ENCODE measurements around the gene GALR2.

The GALR2 gene

GRCh38 chr17:76080768-76081287 lies 6.2 kb downstream of the GALR2 start:
- DNase-seq: no peak

- no peak for DNase-seq
Observed at GRCh38 chr17:76081295-76082210, 7.0 kb downstream of the GALR2 start.

DNA sequence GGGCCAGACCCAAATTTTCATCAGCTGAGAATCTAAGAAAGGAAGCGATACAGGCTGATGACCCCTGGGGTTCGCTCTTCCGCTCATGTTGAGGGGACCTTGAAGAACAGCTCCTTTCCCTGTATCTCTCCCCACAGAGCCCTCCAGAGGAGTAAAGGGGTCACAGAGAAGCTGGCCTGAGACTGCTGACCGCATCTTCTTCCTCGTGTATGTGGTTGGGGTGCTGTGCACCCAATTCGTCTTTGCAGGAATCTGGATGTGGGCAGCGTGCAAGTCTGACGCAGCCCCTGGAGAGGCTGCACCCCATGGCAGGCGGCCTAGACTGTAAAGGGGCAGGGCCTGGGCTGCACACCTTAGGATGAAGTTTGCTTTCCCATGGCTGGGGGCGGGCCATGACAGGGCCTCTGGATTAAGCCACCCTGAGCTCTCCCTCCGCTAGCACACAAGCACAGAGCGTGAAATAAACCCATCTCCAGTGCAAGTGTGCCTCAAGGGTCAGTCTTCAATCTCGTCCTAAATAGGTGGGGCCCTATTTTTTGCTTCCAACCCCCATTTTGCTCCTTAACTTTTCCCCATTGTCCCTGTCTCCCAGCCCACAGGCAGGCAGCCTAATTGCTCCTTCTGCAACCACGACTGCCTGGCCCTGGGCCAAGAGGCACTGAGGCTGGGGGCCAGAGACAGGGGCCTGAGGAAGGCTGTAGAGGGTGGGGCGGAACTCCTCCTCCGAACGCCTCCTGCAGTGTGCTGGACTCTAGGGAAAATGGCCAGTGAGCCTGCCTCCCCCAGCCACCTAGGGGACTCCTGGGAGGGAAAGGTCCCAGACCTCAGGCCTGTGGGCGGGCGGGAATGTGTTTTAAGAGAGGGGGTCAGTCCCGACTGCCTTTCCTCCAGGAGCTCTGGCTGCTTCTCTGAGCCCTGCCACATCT lies 8.0 kb downstream of the GALR2 start:
- DNase-seq: no peak

DNA sequence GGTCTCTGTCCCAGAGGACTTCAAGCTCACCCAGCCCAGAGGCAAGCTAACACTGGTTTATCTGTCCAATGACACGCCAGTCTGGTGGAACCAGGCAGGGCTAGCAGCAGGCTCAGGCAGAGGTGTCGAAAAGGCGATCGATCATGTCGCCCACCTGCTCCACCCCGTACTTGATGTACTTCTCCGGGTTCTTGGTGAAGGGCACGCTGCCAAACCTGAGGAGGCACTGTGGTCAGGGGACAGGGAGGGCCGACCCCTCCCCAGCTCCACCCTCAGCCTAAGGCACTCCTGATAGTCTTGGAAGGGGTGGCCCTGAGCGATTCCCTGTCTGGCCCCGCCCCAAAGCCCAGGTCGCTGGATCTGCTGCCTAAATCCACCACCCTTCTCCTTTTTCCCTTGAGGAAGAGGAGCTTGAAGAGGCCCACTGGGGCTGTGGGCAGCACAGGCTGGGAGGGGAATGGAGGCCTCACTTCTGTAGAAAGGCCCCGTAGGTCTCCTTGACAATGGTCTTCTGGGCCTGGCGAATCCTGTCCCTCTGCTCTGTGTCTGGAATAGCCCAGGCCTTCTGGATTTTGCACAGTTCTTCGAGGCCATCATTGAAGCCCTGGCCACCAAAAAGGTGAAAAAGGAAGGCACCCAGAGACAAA lies 9.1 kb downstream of the GALR2 start:
- peak; percentile 42 for DNase-seq

DNA sequence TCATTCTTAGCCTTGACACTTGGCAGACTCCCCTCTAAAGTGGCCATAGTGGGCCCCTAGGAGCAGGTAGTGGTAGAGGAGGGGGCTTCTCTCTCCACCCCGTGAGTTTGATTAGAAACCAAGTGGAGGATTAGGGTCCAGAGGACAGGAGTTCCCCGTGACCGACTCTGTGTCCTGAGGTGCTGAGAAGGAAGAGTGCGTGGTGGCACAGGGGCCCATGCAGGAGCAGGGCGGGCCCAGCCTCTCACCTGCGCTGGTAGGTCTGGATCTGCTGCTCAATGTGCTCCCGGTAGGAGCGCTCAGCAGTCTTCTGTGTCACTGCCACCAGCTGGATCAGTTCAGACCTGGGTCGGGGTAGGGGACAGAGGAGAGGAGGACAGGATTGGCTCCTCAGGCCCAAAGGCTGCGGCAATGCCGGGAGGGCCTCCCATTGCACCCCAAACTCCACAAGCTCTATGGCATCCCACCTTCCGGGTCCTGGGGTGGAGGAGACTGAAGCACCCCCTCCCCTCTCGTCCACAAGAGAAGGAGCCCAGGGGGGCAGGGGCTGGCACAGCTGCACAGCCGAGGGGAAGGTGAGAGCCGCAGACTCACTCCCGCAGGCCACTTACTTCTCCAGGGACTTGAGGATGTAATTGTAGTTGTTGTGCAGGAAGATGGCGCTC lies 10.6 kb downstream of the GALR2 start:
- DNase-seq: no peak

DNA sequence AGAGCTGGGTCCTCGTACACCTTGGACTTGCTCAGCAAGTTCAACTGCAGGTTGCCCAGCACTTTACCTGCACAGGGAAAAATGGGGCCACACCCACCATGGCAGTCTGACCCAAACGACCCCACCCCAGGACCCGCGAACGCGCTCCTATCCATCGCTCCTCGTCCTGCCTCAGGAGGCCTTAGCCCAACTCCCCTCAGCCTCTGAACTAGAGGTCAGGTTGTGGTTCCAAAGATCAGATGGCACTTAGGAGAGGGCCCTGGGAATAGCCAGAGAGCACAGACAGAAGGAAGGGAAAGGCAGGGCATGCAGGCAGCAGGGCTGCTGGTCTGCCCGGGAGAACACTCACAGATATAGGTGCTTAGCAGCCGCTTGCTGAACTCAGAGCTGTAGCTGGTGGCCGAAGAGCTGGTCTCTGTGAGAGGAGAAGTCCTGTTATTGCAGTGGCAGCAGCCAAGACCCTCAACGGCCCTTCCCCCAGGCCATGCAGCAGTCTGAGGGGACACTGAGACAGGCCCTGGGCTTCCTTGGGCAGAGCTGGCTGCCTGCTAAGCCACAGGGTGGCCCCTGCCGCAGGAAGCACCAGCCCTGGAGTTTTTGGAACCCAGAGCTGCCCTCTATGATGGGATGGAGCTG lies 11.3 kb downstream of the GALR2 start:
- DNase-seq: no peak

DNA sequence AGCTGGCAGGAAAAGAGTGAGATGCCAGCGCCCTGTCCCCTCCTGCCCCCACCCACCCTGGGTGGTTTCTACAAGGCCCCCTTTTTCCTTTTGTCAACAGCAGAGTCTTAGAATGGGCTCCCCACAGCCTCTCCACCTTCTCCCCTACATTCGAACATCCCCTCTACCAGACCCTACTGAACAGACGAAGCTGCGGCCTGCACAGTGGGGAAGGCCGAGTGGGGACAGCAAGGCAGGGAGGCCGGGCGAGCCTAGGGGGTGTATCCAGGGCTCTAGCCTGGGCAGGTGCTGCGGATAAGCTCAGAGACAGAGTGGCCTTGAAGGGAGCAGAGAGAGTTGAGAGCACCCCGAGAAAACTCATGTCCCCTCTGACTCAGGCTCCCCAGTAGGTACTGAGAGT lies 11.8 kb downstream of the GALR2 start:
- DNase-seq: no peak

GRCh38 chr17:76087531-76087930 lies 12.9 kb downstream of the GALR2 start:
- no peak for DNase-seq

DNA sequence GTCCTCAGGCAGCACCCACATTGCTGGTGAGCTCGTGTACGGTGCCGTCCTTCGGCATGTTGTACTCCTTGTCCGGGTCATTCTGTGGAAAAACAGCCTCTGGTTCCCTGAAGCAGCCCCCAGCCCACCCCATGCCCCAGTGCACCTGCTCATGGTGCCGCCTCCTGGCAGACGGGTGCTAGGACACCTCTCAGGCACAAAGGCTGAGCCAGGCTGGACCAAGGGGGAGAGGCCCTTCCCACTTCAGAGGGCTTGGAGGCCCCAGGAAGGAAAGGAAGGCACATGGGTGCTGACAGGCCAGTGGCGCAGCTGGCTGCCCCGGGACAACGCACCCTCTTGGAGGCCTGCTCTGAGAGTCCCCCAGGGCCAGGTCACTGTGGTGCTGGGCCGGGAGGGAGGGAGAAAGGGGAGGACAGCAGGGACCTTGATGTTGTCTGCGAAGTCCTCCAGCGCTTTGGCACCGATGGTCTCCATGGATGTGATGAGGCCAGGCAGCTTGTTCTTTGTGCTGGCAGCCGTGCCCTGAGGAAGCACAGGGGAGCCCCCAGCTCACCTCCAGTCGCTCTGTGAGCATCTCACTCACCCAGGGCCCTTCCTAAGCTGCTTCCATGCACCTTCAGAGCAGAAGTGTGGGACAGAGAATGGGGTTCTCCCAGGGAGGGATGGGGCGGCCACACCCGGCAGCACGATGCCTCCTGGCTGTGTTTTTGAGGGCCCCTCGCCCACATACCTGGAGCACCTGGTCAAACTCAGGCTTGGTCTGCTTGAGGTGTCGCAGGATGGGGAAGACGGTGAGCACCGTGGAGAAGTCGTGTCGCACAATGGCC lies 13.7 kb downstream of the GALR2 start:
- DNase-seq: no peak

- no peak for DNase-seq
Observed at GRCh38 chr17:76088868-76089576, 14.4 kb downstream of the GALR2 start.

DNA sequence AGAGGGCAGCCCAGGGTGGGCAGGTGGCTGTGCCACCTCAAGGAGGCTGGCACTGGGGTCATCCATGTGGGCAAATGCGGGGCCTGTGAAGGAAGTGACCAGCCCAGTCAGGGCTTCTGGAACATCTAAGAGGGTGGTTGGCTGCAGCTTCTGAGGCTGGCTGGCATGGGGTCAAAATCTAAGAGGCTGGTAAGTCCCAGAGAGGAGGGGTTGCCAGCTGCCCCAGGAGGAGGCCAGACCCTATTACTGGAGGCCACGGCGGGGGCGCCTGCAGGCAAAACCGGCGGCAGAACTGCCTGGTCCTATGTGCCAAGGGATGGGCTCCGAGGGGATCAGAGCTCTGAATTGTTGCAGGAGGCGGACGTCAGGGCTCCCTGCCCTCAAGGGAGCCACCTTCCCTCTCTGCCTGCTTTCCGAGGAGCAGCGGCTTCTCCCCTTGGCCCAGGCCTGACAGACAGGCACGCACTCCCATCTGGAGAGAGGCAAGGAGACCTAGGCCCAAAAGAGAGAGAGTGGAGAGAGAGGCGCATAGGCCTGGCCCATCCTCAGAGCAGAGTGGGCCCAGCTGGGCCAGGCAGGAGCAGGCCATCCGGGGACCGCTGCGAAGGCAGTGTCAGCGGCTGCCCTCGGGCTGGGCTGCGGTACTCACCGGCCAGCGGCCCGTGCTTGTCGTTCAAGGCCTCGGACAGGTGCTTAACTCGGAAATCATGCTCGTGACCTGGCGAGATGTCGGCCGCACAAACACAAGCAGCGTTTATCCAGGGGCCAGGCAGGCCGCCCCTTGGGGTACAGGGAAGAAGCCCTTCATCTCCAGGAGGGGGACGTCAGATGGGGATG lies 15.3 kb downstream of the GALR2 start:
- DNase-seq: no peak

DNA sequence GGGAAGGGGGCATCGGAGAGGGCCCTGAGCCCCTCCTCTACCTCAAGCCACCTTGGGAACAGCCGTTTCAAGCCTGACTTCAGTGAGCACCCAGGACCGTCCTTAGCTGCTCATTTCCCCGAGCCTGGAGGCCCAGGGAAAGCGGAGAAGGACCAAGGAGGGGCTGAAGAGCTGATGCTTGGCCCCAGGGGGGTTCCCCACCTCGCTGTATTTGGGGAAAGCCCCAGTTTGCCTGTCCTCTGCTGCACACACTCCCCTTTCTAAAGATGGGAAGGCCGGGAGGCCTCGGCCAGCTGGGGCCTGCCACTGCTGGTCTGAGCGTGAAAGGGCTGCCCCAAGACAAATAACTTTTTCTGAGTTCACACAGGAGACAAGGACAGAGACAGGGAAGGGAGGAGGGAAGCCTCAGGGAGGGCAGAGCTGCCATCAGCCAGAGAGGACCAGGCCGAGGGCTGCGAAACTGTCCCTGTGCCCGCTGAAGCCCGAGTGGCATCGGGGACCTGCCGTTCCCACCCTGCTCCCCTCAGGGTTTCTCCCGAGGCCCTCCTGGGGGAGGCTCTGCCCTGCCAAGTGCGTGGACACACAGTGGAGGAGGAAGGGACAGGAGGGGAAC lies 16.0 kb downstream of the GALR2 start:
- DNase-seq: no peak

DNA sequence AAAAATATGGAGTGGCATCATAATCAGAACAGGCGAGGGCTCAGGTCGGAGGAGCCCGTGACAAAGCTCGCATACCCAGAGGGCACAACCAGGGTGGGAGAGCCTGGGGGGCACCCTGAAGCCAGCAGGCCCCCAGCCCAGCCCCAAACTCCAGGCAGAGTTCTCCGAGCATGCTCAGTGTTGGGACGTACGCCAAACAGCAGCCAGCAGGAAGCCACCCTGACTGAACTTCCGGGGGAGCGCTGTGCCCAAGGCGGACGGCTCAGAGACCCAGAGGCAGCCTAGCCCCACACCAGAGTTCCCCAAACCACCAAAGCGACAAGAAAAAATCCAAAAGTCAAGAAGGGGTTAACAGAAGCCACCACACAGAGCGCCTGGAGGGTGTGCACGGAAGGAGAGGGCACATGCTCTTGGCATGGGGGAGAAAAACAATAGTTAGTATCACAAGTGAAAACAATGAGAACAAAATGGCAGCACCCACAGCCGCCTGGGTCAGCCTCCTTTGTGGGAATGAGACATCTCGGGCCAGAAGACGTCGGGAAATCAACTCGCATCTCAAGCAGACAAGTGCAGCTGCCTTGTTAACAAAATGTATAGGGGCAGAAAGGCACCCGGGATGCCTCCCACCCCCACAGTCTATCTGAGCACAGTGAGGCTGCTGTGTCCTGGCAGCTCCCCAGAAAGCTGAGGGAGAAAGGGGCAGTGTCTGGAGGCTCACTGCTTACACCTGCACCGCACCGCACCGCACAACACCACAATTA lies 17.1 kb downstream of the GALR2 start:
- DNase-seq: no peak

DNA sequence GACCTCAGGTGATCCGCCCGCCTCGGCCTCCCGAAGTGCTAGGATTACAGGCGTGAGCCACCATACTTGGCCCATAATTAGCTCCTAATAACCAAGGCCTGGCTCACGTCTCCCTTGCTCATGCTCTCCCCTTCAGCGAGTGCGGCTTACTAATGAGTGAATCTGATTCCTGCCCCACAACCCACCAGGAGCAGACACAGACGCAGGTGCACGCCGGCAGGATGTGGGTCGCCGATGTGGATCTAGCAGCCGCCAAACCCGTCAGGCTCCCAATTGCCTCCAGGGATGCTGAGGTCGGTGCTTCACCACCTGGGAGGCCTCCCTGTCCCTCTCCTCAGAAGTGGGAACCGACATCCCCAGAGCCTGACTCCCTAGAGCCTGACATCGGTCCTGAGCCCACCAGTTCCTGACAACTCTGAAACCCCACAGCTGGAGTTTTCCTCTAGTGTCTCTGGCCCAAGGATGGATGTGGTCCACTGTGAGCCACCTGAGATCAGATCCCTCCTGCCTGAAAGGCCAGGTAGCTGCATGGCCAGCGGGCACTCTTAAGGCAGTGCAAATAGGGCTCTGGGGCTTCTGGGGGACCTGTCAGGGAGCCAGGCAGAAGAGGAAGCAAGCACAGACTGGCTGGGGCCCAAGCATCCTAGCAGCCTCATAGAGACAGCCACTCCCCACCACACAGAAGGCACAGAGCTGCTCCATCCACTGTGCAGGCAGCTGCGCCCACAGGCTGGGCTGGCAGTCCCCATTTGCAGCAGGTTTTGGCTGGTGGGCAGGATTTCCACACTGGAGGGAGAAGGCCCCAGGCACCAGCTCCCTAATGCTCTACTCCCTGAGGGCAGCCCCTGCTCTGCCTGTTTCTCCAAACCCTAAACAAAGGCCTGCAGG lies 18.2 kb downstream of the GALR2 start:
- DNase-seq: no peak

DNA sequence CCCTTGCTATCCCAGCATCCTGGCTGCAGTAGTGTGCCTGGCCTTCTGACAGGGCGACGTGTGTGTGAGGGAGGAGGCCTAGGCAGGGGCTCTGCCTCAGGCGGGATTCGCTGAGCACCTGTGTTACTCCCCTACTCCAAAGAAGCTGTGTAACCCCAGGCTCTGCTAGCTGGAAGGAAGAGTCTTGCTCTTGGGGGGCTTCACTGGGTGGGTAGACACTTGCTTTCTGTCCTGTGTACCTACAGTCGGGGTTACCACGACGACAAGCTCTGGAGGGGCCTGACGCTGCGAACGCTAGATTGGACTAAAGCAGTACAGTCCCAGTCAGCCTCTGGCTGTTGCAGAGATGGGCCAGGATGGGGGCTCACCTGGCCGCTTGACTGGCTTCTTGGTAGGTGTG lies 19.5 kb downstream of the GALR2 start:
- no peak for DNase-seq

GRCh38 chr17:76095943-76096342 lies 21.4 kb downstream of the GALR2 start:
- no peak for DNase-seq

- DNase-seq: no peak
Observed at GRCh38 chr17:76097716-76098295, 23.2 kb downstream of the GALR2 start.
